ENCODE data around the gene FBRS.

The FBRS gene

DNA sequence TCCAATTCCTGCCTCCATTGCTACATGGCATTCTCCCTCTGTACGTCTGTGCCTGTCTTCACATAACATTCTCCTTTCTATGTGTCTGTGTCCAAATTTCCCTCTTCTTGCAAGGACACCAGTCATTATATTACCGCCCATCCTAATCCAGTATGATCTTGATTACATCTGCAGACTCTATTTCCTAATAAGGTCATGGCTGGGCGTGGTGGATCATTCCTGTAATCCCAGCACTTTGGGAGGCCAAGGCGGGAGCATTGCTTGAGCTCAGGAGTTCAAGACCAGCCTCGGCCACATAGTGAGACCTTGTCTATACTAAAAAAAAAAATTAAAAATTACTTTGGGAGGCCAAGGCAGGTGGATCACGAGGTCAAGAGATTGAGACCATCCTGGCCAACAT, 12.5 kb upstream of the FBRS start:
- DNase-seq: no peak

DNA sequence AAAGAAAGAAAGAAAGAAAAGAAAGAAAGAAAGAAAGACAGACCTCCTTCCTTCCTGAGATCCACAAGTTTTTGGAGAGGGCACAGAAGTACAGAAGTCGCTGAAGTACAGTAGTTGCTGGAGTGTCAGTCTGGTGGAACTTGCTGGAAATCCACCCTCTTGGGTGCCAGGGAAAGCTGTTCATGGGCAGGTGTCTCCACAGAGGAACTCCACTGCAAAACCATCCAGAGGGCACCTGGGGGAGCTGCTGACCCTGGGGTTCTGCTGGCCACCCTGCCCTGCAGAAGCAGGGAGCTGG, 11.0 kb upstream of the FBRS start:
- DNase-seq: no peak

DNA sequence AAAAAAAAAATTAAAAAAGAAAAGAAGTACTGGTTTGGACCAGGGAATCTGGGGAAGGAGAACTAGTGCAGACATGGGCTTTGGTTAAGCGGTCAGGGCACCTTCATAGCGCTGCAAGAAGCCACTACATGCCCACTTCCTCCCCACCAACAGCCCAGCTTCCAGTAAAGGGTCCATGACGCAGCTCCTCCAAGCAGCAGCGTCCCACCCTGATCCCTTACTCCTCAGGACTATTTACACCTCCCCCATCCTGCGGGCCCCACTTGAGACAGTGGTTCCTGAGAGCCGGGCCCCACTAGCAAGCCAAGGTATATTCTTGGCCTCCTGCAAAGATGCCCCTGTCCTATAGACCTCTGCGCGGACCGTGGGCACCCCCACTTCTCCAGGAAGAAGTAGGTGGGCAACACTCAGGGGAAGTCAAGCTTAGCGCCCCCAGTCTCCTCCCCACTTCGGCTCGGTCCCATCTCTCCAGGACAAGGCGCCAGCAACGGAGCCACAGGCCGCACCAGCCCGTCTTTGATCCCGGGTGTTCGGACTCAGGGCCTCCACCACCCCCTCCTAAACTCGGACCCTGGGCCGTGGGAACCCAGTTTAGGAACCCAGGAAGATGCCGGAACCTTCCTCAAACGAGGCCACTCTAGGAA, 8.4 kb upstream of the FBRS start:
- DNase-seq: peak; percentile 30 to 40

DNA sequence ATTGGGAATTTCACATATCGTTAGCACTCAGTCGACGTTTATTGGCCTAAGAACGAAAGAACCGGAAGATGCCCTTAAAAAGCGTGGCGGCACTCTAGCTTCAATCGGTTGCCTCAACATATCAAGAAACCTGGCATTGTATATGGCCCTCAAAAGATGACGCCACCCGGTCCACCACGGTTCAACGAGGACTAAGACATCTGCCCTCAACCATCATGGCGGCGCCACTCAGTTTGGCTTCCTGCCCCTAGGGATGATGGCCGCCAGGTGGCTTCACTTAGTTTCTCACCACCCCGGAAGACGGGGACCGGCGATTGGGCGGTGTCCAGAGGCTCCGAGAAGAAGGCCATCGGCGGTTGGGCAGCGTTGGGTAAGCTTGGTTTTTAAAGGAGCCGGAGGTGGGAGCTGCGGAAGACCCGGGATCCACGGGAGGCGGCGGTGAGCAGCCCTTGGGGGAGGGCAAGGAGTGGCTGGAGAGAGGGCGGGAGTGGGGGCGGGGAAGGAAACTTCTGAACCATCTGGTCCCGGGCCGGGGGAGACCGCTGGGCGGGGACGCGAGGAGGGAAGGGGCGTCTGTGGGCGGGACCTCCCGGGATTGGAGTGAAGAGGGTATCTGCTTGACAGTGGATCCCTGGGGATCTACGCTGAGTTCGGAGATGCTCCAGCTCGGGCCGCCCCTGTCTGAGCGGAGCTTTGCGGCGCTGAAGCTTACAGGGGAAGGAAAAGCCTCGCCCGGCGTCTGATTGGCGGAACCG, 7.7 kb upstream of the FBRS start, which contains the start of gene PRR14:
PRR14 (plus strand) TSS at position 592 of the 755 bp plus-strand sequence. CDS start 686 bp downstream, outside the sequence.
- DNase-seq: peak; percentile 98

DNA sequence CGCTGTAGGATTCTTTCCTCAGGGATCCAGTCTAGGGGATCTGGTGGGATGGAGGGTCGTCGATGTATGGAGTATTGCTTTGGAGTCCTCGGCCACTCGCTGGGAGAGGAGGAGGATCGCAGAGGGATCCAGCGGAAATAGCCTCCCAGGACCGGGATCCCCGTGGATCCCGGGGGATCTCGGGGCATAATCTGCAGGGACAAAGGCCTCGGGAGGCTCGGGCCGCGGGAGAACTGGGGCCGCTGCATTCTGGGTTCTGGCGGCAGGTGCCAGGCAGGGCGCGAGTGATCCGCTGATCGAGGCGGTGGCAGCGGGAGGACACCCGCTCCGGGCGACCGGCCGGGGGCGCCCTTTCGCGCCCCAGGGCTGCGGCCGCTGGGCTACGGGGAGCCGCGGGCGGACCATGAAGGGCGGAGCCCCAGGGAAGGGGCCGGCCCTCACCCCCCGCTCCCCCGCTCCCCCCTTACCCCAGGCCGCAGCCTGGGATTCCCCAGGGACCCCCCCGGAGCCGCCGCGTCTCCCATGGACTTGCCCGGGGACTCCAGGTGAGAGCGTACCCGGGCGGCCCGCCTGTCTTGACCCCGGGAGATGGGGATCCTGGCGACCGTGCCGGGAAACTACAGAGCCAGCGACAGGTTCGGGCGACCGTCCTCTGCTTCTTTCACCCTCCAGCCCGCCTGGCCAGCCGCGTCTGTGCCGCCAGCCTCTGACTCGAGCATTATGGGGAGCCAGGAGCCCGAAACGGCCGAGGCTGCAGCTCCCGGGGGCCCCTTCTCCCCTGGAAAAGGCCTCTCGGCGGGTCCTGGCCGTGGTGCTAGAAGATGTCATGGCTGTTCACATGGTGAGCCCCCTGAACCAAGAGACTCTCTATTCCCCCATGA, 6.9 kb upstream of the FBRS start:
- peak; percentile 78 for DNase-seq

DNA sequence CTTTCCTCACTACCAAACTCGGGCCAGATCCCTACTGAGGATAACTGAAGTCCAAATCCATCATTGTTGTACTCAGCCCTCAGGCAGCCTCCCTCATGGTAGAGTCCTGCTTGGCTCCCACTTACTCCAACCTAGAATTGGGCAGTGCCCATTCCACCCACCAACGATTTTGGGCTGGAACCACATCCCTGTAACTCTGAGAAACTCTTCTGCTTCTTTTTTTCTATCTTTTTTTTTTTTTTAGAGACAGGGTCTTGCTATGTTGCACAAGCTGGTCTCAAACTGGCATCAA, 6.3 kb upstream of the FBRS start:
- no peak for DNase-seq

DNA sequence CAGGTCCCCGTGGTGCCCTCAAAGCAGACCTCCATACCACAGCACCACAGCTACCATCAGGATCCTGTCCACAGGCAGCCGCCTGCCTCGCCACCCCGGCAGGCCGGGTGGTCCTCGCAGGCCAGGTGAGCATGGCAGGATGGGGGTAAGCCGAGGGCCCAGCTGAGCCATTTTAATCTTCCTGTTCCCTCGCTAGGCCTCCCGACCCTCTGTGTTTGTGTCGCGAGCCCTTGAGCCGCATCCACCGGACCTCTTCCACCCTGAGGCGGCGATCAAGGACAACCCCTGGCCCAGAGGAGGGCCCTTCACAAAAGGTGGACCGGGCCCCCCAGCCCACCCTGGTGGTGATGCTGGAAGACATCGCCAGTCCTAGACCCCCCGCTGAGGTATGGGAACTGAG, 5.5 kb upstream of the FBRS start:
- DNase-seq: no peak

DNA sequence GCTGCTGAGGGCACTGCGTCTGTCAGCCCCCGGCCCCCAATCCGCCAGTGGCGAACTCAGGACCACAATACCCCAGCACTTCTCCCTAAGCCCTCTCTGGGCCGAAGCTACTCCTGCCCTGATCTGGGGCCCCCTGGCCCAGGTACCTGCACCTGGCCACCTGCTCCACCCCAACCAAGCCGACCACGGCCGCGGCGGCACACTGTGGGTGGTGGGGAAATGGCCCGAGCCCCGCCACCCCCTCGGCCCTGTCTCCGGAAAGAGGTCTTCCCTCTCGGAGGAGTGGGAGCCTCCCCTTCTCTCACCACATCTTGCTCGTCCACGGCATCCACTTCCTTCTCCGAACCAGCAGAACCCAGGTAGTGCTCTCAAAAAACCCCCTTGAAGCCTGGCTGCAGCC, 3.4 kb upstream of the FBRS start:
- no peak for DNase-seq

DNA sequence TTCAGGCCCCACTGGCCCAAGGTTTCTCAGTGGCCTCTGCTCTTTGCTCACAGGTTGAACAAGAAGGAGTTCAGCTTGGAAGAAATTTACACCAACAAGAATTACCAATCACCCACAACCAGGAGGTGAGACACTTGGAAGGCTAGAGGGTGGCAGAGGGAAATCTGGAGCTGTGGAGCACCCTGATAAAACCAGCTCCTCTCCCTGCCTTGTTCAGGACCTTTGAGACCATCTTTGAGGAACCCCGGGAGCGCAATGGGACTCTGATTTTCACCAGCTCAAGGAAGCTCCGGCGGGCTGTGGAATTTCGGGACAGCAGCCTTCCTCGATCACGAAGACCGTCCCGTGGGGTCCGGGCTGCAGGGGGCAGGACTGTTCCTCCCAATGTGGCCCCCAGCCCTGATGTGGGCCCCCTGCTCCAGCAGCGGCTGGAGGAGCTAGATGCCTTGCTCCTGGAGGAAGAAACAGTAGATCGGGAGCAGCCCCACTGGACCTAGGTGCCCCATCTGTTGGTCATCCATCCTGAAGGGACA, 2.4 kb upstream of the FBRS start:
- no peak for DNase-seq

DNA sequence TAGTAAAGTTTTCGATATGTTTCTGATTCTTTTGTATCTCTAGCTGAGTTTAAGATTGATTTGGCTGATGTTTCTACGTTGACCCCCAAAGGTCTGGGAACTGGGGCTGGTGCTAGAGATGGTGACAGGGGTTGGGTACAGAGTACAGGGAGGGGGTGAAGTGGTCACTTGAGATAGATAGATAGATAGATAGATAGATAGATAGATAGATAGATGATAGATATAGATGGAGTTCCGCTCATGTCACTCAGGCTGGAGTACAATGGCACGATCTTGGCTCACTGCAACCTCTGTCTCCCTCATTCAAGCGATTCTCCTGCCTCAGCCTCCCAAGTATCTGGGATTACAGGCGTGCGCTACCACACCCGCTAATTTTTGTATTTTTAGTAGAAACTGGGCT, 1.8 kb upstream of the FBRS start:
- no peak for DNase-seq

DNA sequence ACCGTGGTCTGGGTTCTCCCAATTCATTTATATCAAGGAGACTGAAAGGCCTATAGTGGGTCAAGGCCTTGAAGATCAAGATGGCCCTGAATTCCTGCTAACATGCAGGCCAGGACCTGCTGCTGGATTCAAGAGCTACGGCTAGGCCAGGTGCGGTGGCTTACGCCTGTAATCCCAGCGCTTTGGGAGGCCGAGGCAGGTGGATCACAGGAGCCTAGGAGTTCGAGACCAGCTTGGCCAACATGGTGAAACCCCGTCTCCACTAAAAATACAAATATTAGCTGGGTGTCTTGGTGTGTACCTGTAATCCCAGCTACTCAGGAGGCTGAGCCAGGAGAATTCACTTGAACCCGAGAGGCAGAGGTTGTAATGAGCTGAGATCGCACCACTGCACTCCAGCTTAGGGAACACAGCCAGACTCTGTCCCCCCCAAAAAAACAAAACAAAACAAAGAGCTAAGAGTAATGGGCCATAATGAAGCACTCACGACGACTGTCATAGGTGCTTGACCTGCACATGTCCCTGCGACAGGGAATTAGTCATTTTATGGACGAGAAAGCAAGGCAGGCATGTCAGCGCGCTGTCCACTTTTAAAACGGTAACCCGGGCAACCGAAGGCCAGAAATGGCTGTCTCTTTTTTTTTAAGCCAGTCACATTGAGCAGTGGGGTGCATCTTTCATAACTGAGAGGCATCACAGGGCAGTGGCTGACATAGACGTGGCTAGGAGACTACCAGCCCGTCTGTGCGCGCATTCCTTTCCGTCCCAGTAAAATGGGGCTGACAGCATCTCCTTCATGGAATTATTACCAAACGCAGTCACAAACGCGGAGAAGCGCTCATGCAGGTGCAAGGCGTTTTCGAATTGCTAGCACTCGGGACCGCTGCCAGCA, 1.0 kb upstream of the FBRS start:
- peak in 1 of 2 donors; percentile 32 for DNase-seq

DNA sequence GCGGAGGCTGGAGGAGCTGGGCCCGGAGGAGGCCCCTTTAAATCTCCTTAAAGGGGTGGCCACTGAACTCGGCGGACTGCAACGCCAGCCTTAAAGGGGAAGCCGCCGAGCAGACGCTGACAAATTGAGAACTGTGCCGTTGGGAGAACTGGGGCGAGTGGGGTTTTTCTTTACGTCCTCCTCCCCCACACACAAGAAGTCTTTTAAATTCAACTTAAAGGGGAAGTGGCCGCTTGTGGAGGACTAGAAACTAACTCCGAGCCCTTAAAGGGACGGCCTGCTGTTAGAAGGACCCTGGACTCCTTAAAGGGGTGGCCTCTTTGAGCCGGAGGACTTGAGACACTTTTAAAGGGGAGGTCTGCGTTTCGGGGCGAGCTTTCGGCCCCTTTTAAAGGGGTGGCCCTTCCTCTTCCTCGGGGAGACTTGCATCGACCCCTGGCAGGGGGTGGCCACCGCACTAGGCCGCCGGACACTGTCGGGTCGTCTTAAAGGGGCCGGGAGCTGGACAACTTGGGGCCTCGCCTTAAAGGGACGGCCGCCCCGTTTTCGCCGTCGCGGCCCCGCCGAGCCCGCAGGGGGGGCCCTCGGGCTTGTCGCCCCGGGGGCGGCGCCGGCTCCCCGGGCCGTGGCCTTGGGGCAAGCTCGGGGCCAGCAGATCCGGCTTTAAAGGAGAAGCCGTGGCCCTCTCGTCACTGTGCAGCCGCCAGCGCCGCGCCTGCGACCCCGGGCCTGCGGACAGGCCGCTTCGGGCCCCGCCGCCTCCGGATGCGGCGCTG, 688 bp downstream of the FBRS start:
- DNase-seq: peak in 1 of 2 donors; percentile 95

DNA sequence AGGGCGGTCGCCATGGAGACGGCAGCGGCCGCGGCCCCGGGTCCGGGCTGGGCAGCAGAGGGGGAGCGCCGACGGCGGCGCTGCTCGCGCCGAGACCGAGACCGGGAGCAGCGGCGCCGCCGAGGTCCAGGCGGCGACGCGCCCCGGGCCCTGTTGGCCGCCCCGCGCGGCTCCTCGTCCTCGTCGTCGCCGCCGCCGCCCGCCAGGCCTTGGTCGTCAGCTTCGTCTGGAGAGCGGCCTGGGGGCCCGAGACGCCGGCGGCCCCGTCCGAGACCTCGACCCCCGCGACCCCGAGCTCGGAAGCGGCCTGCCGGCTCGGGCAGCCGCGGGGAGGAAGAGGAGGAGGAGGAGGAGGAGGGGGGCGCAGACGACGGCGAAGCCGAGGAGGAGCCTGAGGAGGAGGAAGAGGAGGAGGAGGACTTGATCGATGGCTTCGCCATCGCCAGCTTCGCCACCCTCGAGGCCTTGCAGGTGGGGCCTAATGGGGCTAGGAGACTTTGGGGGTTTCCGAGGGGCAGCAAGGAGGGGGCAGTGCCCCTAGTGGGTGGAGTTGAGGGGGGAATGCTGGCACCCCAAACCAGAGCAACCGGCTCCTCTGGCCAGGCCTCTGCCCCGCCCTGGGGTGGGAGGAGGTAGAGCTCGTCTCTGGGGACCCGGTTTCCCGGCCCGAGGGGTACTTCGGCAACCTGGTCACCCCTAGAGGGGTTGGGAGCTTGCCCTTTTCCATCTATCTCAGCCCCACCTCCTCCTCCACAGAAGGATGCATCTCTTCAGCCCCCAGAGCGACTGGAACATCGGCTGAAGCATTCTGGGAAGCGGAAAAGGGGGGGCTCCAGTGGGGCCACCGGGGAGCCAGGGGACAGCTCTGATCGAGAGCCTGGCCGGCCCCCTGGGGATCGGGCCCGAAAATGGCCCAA, 1.5 kb downstream of the FBRS start:
- DNase-seq: peak; percentile 49 to 54

DNA sequence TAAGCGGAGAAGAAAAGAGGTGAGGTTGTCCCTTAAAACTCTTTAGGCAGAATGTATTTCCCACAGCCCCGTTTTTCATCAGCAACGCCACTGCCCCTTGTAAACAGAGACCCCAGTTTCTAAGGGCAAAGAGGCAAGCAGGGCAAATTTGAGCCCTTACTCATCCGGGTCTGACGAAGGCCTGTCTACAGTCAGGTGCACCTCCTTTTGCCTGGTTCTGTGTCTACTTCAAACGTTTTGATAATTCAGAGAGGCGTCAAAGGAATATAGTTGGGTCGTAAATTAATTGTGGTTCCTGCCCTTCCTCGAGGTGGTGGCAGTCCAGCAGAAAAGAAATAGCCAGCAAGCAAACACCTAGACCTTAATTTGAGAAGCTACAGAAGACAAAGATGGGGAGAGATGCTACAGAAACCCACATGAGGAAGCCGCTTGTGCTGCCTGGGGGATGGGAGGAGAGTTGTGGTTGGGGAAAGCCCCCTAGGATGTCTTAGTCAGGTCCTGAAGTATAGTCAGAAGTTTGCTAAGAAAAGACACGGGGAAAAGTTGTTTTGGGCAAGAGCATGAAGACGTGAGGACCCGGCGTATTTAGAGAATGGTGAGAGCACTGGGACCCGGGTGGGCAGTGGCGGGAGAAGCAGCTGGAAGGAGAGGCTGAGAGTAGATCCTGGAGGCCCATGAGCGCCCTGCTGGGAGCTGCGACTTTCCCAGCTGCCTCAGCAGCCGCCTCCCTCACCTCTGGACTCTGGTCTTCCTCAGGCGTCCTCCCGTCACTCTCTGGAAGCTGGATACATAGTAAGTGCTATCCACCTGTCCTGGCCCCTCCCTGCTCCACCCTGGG, 2.4 kb downstream of the FBRS start:
- DNase-seq: peak; percentile 79 to 83

DNA sequence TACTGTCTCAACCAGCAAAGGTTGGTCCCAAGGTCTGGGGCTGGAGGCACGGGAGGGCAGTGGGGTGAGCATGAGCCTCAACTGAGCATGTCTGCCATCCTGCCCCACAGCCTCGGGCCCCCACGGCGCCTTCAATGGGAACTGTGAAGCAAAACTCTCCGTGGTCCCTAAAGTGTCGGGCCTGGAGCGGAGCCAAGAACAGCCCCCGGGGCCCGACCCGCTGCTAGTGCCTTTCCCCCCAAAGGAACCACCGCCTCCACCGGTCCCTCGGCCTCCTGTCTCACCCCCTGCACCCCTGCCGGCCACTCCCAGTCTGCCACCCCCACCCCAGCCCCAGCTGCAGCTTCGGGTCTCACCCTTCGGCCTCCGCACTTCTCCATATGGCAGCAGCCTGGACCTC, 4.2 kb downstream of the FBRS start:
- DNase-seq: no peak

DNA sequence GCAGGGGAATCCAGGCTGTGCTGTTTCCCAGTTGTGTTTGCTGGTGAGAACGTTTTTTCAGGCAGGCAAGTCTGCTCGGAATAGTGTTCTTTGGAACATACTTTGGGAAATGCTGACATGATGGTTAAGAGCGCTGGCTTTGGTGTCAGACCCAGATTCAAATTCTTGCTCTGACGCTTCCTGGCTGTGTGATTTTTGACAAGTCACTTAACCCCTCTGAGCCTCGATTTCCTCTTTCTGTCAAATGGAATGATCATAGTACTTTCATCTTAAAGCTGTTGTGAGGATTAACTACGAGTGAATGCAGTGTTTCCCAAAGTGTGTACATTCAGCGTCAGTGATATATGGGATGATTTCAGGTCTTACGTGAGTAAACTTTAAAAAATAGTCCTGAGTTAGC, 4.8 kb downstream of the FBRS start:
- DNase-seq: no peak

DNA sequence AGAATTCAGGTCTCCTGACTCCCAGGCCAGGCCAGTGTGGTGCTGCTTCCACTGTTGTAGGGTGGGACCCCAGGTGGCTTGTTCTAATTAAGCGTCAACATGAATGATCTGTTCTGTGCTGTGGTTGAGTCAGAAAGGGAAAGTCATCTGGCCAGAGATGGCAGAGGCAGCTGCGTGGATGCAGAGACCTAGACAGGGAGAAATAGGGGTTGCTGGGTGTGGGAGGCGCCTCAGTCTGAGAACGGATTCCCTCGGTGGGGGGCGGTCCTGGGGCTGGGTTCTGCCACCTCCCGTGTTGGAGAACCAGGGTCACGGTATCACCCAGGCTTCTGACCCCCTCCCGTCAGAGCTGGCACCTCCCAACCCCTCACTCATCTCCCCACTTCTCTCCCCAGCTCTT, 5.6 kb downstream of the FBRS start:
- no peak for DNase-seq

DNA sequence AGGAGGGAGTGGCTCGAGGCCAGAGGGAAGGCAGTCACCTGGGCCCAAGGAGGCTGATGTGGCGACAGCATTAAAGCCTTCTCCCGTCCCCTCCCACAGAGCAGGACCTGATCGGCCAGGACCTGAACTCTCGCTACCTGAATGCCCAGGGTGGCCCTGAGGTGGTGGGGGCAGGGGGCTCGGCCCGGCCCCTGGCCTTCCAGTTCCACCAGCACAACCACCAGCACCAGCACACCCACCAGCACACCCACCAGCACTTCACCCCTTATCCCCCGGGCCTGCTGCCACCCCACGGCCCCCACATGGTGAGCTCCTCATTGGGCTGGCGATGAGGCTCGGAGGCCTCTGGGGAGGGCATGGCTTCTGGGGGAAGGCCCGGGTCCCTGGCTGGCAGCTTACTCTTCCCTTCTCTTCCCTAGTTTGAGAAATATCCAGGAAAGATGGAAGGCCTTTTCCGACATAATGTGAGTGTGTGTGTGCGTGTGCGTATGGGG, 6.4 kb downstream of the FBRS start:
- no peak for DNase-seq

DNA sequence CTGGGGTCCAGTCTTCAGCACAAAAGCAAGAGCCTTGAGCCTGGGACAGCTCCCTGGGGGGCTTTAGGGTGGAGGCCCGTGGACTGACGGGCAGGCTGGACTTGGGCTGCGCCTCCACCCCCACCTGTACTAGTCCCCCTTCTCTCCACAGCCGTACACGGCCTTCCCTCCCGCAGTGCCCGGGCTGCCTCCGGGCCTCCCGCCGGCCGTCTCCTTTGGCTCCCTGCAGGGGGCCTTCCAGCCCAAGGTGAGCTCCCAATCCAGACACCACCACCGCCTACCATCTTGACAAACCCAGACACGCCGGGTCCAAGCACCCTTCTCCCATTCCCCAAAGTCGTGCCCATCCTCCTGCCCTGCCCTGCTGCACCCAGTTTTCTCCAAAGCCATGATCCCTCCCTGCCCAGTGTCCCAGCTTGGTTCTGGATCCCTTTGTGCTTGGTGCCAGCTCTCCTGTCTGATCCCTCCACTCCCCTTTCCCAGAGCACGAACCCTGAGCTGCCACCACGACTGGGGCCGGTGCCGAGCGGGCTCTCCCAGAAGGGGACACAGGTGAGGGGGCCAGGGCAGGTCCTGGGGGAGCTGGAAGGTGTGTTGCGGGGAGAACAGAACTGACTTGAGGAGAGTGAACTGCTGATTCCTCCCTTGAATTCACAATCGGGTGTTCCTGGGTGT, 7.1 kb downstream of the FBRS start:
- no peak for DNase-seq

Measured in stimulated activated CD4-positive, alpha-beta T cell treated with anti-CD3 and anti-CD28 coated beads, Interleukin-2, amount 100 ng/mL, for 24 hours (primary cell).